A549 (cell line): ENCODE measurements around the gene LEFTY1.

Source experiments
- ESRRA ChIP-seq: fragments of 150-350 bp; IDR thresholded peaks from 2 replicates; pipeline ENCODE4 v1.6.1; 2014; ENCODE audit warnings: mild to moderate bottlenecking, low read length, borderline replicate concordance
- HDAC2 ChIP-seq: fragments of 200-600 bp; sonication (generic); IDR thresholded peaks from 2 replicates; pipeline ENCODE4 v1.6.1; 2016
- MYC ChIP-seq: IDR thresholded peaks from 2 replicates; pipeline ENCODE4 v1.6.1; 2012; ENCODE audit warnings: mild to moderate bottlenecking, inconsistent platforms, low read length, improper control_type of control experiment, borderline replicate concordance
- POLR2AphosphoS2 ChIP-seq: conservative IDR thresholded peaks from 2 replicates; pipeline ENCODE4 v1.6.1; 2012; ENCODE audit warnings: low read length, improper control_type of control experiment, inconsistent platforms
- RAD21 ChIP-seq, 2 experiments: fragments of >200 bp in 1 of 2; sonication (Bioruptor Twin) in 1 of 2; formaldehyde crosslinking in 1 of 2; IDR thresholded peaks in 1 of 2; conservative IDR thresholded peaks in 1 of 2; 2 replicates in 1 of 2; 3 replicates in 1 of 2; pipeline ENCODE4 v1.6.1; 2012 to 2018; ENCODE audit warnings: inconsistent platforms in 1 of 2
- RFX5 ChIP-seq: fragments of 450-650 bp; IDR thresholded peaks from 2 replicates; pipeline ENCODE4 v1.7.1; 2014; ENCODE audit warnings: antibody characterized with exemption, mild to moderate bottlenecking, moderate library complexity
- TF ChIP-seq, protein P1 (sequence below): fragments of 200-600 bp; sonication (generic); IDR thresholded peaks from 2 replicates; pipeline ENCODE4 v1.6.1; 2016; ENCODE audit warnings: antibody characterized with exemption, mild to moderate bottlenecking, moderate library complexity
- TF ChIP-seq, protein P2 (sequence below): fragments of >200 bp; sonication (Bioruptor Twin); formaldehyde crosslinking; IDR thresholded peaks from 3 replicates; pipeline ENCODE4 v1.5.1; 2016
- TF ChIP-seq, protein P3 (sequence below): IDR thresholded peaks from 2 replicates; pipeline ENCODE4 v1.6.1; 2012

DNA sequence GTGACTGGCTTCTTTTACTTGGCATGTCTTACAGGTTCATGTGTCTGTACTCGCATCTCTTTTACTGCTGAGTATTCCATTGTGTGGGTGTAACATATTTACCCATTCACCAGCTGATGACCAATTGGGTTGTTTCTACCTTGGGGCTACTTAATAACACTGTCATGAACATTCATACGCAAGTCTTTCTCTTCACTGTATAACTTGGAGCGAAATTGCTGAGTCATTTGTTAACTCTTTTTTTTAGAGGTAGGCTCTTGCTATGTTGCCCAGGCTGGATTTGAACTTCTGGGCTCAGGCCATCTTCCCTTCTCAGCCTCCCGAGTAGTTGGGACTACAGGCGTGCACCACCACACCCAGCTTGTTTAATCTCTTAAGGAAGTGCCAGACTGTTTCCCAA, 28.6 kb upstream of the LEFTY1 start:
- TF ChIP-seq, protein P1, sequence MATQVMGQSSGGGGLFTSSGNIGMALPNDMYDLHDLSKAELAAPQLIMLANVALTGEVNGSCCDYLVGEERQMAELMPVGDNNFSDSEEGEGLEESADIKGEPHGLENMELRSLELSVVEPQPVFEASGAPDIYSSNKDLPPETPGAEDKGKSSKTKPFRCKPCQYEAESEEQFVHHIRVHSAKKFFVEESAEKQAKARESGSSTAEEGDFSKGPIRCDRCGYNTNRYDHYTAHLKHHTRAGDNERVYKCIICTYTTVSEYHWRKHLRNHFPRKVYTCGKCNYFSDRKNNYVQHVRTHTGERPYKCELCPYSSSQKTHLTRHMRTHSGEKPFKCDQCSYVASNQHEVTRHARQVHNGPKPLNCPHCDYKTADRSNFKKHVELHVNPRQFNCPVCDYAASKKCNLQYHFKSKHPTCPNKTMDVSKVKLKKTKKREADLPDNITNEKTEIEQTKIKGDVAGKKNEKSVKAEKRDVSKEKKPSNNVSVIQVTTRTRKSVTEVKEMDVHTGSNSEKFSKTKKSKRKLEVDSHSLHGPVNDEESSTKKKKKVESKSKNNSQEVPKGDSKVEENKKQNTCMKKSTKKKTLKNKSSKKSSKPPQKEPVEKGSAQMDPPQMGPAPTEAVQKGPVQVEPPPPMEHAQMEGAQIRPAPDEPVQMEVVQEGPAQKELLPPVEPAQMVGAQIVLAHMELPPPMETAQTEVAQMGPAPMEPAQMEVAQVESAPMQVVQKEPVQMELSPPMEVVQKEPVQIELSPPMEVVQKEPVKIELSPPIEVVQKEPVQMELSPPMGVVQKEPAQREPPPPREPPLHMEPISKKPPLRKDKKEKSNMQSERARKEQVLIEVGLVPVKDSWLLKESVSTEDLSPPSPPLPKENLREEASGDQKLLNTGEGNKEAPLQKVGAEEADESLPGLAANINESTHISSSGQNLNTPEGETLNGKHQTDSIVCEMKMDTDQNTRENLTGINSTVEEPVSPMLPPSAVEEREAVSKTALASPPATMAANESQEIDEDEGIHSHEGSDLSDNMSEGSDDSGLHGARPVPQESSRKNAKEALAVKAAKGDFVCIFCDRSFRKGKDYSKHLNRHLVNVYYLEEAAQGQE: no peak
- TF ChIP-seq, protein P2, sequence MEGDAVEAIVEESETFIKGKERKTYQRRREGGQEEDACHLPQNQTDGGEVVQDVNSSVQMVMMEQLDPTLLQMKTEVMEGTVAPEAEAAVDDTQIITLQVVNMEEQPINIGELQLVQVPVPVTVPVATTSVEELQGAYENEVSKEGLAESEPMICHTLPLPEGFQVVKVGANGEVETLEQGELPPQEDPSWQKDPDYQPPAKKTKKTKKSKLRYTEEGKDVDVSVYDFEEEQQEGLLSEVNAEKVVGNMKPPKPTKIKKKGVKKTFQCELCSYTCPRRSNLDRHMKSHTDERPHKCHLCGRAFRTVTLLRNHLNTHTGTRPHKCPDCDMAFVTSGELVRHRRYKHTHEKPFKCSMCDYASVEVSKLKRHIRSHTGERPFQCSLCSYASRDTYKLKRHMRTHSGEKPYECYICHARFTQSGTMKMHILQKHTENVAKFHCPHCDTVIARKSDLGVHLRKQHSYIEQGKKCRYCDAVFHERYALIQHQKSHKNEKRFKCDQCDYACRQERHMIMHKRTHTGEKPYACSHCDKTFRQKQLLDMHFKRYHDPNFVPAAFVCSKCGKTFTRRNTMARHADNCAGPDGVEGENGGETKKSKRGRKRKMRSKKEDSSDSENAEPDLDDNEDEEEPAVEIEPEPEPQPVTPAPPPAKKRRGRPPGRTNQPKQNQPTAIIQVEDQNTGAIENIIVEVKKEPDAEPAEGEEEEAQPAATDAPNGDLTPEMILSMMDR: no peak
- TF ChIP-seq MYC (no peak), ESRRA (no peak), HDAC2 (no peak), RFX5 (no peak), POLR2AphosphoS2 (no peak), RAD21 (conservative IDR thresholded peaks at IDR 0.05 in 1 of 2, IDR thresholded peaks at IDR 0.05 in 1 of 2) (no peak)
- TF ChIP-seq, protein P3, sequence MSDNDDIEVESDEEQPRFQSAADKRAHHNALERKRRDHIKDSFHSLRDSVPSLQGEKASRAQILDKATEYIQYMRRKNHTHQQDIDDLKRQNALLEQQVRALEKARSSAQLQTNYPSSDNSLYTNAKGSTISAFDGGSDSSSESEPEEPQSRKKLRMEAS: no peak
